Measurements from ENCODE around the gene PLD5. TPM values are rescaled to one million over a fixed set of nuclear protein-coding genes. Genes with fewer than 3 reads are reported as not detected.
"Not testable (repeated sequence)": the region's sequence is repeated elsewhere in the genome, so short reads cannot be mapped to it uniquely, and the experiment has no call there.

PLD5 gene
- total RNA-seq, 1 donor from 2014 or later = 1.0 TPM

DNA sequence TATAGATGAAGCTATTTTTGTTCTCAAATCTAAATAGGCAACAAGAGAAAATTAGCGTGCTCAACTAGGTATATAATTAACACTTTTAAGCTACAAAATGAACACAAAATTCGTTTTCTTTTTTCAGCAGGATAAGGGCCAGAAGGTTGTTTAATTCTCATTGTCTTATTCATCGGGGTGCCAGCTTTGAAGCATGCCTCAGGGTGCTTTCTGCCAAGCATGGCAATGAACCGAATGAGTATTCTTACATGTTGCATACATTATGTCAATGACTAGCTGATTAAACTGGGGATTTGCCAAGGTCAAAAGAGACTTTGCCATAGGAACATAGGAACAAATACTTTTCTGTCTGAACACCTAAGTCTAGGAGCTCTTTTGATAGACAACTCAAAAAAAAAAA, 423.6 kb downstream of the PLD5 start:
- H3K27me3 Mint-ChIP-seq = no peaks in the 10 kb centered on the region
- DNase-seq (ENCODE audit: low spot score, unreplicated experiment) = no peak
- H3K27ac Mint-ChIP-seq = no peak overlapping the region
- TF ChIP-seq, protein P1, sequence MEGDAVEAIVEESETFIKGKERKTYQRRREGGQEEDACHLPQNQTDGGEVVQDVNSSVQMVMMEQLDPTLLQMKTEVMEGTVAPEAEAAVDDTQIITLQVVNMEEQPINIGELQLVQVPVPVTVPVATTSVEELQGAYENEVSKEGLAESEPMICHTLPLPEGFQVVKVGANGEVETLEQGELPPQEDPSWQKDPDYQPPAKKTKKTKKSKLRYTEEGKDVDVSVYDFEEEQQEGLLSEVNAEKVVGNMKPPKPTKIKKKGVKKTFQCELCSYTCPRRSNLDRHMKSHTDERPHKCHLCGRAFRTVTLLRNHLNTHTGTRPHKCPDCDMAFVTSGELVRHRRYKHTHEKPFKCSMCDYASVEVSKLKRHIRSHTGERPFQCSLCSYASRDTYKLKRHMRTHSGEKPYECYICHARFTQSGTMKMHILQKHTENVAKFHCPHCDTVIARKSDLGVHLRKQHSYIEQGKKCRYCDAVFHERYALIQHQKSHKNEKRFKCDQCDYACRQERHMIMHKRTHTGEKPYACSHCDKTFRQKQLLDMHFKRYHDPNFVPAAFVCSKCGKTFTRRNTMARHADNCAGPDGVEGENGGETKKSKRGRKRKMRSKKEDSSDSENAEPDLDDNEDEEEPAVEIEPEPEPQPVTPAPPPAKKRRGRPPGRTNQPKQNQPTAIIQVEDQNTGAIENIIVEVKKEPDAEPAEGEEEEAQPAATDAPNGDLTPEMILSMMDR (IDR thresholded peaks at IDR 0.05; ENCODE audit: unreplicated experiment) = no peak
- no peaks in the 10 kb centered on the region for H3K4me1 Mint-ChIP-seq (ENCODE audit: low read depth)
- H3K36me3 Mint-ChIP-seq (ENCODE audit: insufficient read depth) = no peaks in the 10 kb centered on the region
- peaks cover 4% of the 10 kb centered on the region for H3K9me3 Mint-ChIP-seq (ENCODE audit: low read depth)
- H3K4me3 Mint-ChIP-seq (ENCODE audit: low read depth) = no peak overlapping the region

DNA sequence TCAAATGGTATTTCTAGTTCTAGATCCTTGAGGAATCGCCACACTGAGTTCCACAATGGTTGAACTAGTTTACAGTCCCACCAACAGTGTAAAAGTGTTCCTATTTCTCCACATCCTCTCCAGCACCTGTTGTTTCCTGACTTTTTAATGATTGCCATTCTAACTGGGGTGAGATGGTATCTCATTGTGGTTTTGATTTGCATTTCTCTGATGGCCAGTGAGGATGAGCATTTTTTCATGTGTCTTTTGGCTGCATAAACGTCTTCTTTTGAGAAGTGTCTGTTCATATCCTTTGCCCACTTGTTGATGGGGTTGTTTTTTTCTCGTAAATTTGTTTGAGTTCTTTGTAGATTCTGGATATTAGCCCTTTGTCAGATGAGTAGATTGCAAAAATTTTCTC, 427.2 kb downstream of the PLD5 start:
- DNase-seq (ENCODE audit: low spot score, unreplicated experiment); H3K4me3 Mint-ChIP-seq (ENCODE audit: low read depth): not testable (repeated sequence)

DNA sequence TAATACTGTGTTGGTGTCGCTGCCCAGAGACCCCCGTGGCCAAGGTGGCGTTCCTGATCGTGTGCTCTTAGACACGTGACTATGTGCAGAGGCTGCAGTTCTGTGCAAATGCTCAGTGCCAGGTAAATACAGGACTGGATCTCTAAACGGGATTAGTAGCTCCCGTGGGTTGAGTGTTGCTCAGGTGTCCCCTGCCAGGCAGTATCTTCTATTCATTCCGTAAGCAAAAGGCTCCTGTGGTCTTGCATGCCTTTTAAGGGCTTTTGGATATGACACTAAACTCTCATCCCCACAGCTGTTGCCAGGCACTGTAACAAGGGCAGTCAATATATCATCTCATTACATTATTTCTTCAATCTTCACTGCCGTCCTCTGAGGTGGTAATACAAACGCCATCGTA, 431.4 kb downstream of the PLD5 start:
- TF ChIP-seq, protein P1 (IDR thresholded peaks at IDR 0.05; ENCODE audit: unreplicated experiment) = no peak
- Mint-ChIP-seq H3K4me1 (ENCODE audit: low read depth) (no peaks in the 10 kb centered on the region), H3K27ac (no peak overlapping the region), H3K36me3 (ENCODE audit: insufficient read depth) (no peaks in the 10 kb centered on the region), H3K9me3 (ENCODE audit: low read depth) (peaks cover 1% of the 10 kb centered on the region), H3K4me3 (ENCODE audit: low read depth) (no peak overlapping the region), H3K27me3 (no peaks in the 10 kb centered on the region)
- DNase-seq (ENCODE audit: low spot score, unreplicated experiment) = no peak

More for the DNA sequence above, 427.2 kb downstream of the PLD5 start:
- H3K9me3 Mint-ChIP-seq (ENCODE audit: low read depth); H3K36me3 Mint-ChIP-seq (ENCODE audit: insufficient read depth); H3K4me1 Mint-ChIP-seq (ENCODE audit: low read depth); H3K27ac Mint-ChIP-seq; H3K27me3 Mint-ChIP-seq: not testable (repeated sequence)

DNA sequence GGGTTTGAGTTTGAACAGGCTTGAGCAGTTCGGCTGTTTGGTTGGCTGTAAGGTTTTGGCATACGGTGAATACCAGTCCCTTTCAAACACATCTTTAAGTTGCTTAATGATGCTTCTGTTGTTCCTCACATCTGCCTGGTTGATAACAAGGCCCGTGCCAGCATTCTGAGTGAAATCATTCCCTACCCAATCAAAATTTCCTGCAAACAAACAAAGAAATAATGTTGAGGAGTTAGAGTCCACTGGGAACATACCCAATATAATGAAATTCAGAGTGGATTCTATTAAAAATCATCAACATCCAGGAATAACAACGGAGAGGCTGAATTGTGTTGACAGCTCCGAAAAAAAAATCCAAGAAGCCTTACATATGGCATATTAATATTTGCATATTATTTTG, 434.6 kb downstream of the PLD5 start:
- H3K4me3 Mint-ChIP-seq (ENCODE audit: low read depth) = no peak overlapping the region
- TF ChIP-seq, protein P1 (IDR thresholded peaks at IDR 0.05; ENCODE audit: unreplicated experiment) = no peak
- H3K9me3 Mint-ChIP-seq (ENCODE audit: low read depth) = no peaks in the 10 kb centered on the region
- H3K27me3 Mint-ChIP-seq = no peaks in the 10 kb centered on the region
- no peaks in the 10 kb centered on the region for H3K36me3 Mint-ChIP-seq (ENCODE audit: insufficient read depth)
- no peak overlapping the region for H3K27ac Mint-ChIP-seq
- peaks cover 6% of the 10 kb centered on the region for H3K4me1 Mint-ChIP-seq (ENCODE audit: low read depth)
- no peak for DNase-seq (ENCODE audit: low spot score, unreplicated experiment)

DNA sequence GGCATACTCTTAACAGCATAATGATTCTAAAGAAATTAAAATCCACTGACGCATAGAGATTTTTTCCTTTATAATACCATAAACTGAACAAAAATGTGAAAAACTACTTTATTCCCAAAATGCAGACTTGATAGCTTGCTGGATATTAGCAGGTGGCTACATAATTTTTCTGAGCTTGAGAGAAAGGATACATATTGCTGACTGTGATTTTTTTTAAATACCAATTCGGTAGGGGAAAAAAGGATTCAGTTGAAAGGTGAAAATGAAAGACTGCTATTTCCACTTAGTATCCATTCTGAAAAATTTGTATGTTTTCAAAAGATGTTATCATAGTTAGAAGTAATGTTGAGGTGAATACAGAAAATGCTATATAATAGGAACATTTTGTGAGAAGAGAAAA, 435.6 kb downstream of the PLD5 start:
- DNase-seq (ENCODE audit: low spot score, unreplicated experiment) = no peak
- Mint-ChIP-seq H3K4me3 (ENCODE audit: low read depth) (no peak overlapping the region), H3K9me3 (ENCODE audit: low read depth) (no peaks in the 10 kb centered on the region), H3K4me1 (ENCODE audit: low read depth) (peaks cover 6% of the 10 kb centered on the region), H3K36me3 (ENCODE audit: insufficient read depth) (no peaks in the 10 kb centered on the region), H3K27me3 (no peaks in the 10 kb centered on the region), H3K27ac (no peak overlapping the region)
- TF ChIP-seq, protein P1 (IDR thresholded peaks at IDR 0.05; ENCODE audit: unreplicated experiment) = no peak

DNA sequence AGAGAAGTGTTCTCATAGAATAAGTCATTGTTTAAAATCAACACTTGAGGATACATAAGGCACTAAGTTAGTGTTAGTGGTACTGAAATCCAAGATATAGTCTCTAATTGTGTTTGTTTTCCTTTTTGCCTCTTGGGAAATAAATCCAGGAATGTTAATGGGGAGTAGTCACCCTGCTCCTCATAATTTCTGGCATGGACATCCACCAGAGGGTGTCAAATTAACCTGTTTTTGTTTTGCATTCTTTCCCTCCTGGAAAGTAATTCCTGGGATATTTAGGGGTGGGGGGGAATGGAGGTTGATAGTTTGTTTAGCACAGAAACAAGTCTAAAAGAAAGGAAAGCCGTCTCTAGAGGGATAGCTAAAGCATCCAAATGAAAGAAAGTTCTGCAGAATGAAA, 437.8 kb downstream of the PLD5 start:
- H3K9me3 Mint-ChIP-seq (ENCODE audit: low read depth) = no peaks in the 10 kb centered on the region
- TF ChIP-seq, protein P1 (IDR thresholded peaks at IDR 0.05; ENCODE audit: unreplicated experiment) = no peak
- H3K4me3 Mint-ChIP-seq (ENCODE audit: low read depth) = no peak overlapping the region
- H3K27ac Mint-ChIP-seq = no peak overlapping the region
- H3K36me3 Mint-ChIP-seq (ENCODE audit: insufficient read depth) = no peaks in the 10 kb centered on the region
- H3K4me1 Mint-ChIP-seq (ENCODE audit: low read depth) = peaks cover 6% of the 10 kb centered on the region
- no peak for DNase-seq (ENCODE audit: low spot score, unreplicated experiment)
- no peaks in the 10 kb centered on the region for H3K27me3 Mint-ChIP-seq

Measured in progenitor cell of endocrine pancreas (in vitro differentiated cells).